MM.1S (cell line): ENCODE results near the gene ZNF622.

ENCODE experiments used
- DNase-seq: peaks from one replicate; pipeline ENCODE4 v3.0.0-alpha.2; 2015
- H2AFZ ChIP-seq: fragments of 300-600 bp; sonication (generic); 2 replicates; pipeline ENCODE4 v1.6.0; 2016; ENCODE audit warnings: antibody characterized with exemption, low read length
- H3F3A ChIP-seq: fragments of 300-600 bp; sonication (generic); 2 replicates; pipeline ENCODE4 v1.6.1; 2016; ENCODE audit warnings: mild to moderate bottlenecking, antibody characterized with exemption, low read length, moderate library complexity, mixed read lengths; ENCODE audit not compliant: insufficient read depth
- H3K27ac ChIP-seq: fragments of 300-600 bp; sonication (generic); 2 replicates; pipeline ENCODE4 v1.5.1; 2016; ENCODE audit warnings: mild to moderate bottlenecking, low read length
- H3K27me3 ChIP-seq: fragments of 300-600 bp; sonication (generic); replicated peaks from 2 replicates; pipeline ENCODE4 v1.6.0; 2016; ENCODE audit warnings: low read length; ENCODE audit not compliant: insufficient read depth
- H3K36me3 ChIP-seq: fragments of 300-600 bp; sonication (generic); replicated peaks from 2 replicates; pipeline ENCODE4 v1.6.1; 2016; ENCODE audit warnings: mild to moderate bottlenecking, low read length, mixed read lengths; ENCODE audit not compliant: insufficient read depth
- H3K4me1 ChIP-seq: fragments of 300-600 bp; sonication (generic); 2 replicates; pipeline ENCODE4 v1.6.1; 2016; ENCODE audit warnings: low read length, mixed read lengths
- H3K4me2 ChIP-seq: fragments of 300-600 bp; sonication (generic); 2 replicates; pipeline ENCODE4 v1.6.0; 2016; ENCODE audit warnings: low read depth, low read length
- H3K4me3 ChIP-seq: fragments of 300-600 bp; sonication (generic); 2 replicates; pipeline ENCODE4 v1.5.1; 2016; ENCODE audit warnings: low read length, mixed read lengths
- H3K79me2 ChIP-seq: fragments of 300-600 bp; sonication (generic); 2 replicates; pipeline ENCODE4 v1.6.1; 2016; ENCODE audit warnings: mixed run types, low read length, mixed read lengths
- H3K9ac ChIP-seq: fragments of 300-600 bp; sonication (generic); 2 replicates; pipeline ENCODE4 v1.6.1; 2016; ENCODE audit warnings: low read length, mixed read lengths
- H3K9me2 ChIP-seq: fragments of 300-600 bp; sonication (generic); replicated peaks from 2 replicates; pipeline ENCODE4 v1.6.1; 2016; ENCODE audit warnings: mild to moderate bottlenecking, low read length, mixed read lengths; ENCODE audit not compliant: insufficient read depth
- H3K9me3 ChIP-seq: fragments of 300-600 bp; sonication (generic); replicated peaks from 2 replicates; pipeline ENCODE4 v1.6.1; 2016; ENCODE audit warnings: mild to moderate bottlenecking, low read length, mixed read lengths; ENCODE audit not compliant: insufficient read depth
- H4K20me1 ChIP-seq: fragments of 300-600 bp; sonication (generic); 2 replicates; pipeline ENCODE4 v1.6.1; 2016; ENCODE audit warnings: mild to moderate bottlenecking, low read length, moderate library complexity, mixed read lengths; ENCODE audit not compliant: insufficient read depth
- EZH2 ChIP-seq: fragments of 300-600 bp; sonication (generic); optimal IDR thresholded peaks from 2 replicates; pipeline ENCODE3; 2017; ENCODE audit warnings: low read depth, mild to moderate bottlenecking, antibody characterized with exemption, low read length, mixed read lengths
- EZH2phosphoT487 ChIP-seq: fragments of 300-600 bp; sonication (generic); IDR thresholded peaks from 2 replicates; pipeline ENCODE4 v1.6.1; 2018; ENCODE audit warnings: antibody characterized with exemption, low read length
- TF ChIP-seq, protein P1 (sequence below): fragments of 300-600 bp; sonication (generic); IDR thresholded peaks from 2 replicates; pipeline ENCODE4 v1.5.1; 2016; ENCODE audit warnings: antibody characterized with exemption, low read length, mixed read lengths

The ZNF622 gene

DNA sequence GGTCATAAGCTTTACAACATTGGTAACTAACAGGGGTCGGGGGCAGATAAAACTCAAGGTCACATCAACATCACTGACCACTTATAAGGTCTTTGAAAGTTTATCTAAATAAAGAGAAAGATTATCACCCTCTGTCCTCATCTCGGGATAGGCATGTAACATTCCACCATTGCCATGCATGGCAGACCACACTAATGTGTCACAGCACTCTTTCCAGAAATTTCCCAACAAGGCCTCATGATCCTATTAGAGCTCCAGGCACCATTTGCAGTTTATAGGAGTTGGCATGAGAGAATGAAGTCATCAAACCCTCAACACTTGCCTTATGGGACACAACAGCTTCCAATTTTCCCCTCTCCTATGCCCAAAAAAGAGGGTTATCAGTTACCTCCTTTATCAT lies 31.9 kb upstream of the ZNF622 start:
- no peaks in the 10 kb centered on the region for H4K20me1 ChIP-seq
- no peaks in the 10 kb centered on the region for H3F3A ChIP-seq
- no peaks in the 10 kb centered on the region for H3K4me1 ChIP-seq
- no peaks in the 10 kb centered on the region for H3K9me3 ChIP-seq
- no peak overlapping the region for H3K27ac ChIP-seq
- DNase-seq: no peak
- no peaks in the 10 kb centered on the region for H3K9me2 ChIP-seq
- no peak overlapping the region for H2AFZ ChIP-seq
- H3K79me2 ChIP-seq: no peaks in the 10 kb centered on the region
- H3K27me3 ChIP-seq: no peaks in the 10 kb centered on the region
- H3K9ac ChIP-seq: no peak overlapping the region
- no peak overlapping the region for H3K4me3 ChIP-seq
- H3K36me3 ChIP-seq: no peaks in the 10 kb centered on the region
- TF ChIP-seq EZH2: no peak
- TF ChIP-seq, protein P1, sequence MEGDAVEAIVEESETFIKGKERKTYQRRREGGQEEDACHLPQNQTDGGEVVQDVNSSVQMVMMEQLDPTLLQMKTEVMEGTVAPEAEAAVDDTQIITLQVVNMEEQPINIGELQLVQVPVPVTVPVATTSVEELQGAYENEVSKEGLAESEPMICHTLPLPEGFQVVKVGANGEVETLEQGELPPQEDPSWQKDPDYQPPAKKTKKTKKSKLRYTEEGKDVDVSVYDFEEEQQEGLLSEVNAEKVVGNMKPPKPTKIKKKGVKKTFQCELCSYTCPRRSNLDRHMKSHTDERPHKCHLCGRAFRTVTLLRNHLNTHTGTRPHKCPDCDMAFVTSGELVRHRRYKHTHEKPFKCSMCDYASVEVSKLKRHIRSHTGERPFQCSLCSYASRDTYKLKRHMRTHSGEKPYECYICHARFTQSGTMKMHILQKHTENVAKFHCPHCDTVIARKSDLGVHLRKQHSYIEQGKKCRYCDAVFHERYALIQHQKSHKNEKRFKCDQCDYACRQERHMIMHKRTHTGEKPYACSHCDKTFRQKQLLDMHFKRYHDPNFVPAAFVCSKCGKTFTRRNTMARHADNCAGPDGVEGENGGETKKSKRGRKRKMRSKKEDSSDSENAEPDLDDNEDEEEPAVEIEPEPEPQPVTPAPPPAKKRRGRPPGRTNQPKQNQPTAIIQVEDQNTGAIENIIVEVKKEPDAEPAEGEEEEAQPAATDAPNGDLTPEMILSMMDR: no peak
- TF ChIP-seq EZH2phosphoT487: no peak
- no peak overlapping the region for H3K4me2 ChIP-seq

DNA sequence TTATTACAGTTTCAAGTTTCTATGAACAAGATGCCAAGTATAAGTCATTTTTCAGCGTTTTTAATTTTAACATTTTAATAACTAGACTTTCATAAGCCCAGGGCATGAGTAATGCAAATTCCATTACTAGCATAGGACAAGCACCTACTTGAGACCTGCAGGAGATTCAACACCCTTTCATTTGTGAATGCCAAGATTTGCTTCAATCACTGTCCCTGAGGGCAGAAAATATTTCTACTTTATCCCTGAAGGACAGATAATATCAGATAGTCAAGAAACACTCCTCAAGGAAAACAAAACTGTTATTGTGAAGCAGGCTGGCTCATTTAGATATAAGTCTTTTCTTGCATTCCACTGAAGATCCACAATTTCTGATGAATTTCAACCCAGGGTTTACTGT lies 27.7 kb upstream of the ZNF622 start:
- Histone ChIP-seq H4K20me1 (no peaks in the 10 kb centered on the region), H3K27me3 (no peaks in the 10 kb centered on the region), H3K4me3 (no peak overlapping the region), H3K9ac (no peak overlapping the region), H3K27ac (no peak overlapping the region), H3K4me2 (no peak overlapping the region), H3K9me3 (no peaks in the 10 kb centered on the region), H3K36me3 (no peaks in the 10 kb centered on the region), H2AFZ (no peak overlapping the region), H3K9me2 (no peaks in the 10 kb centered on the region), H3K4me1 (no peaks in the 10 kb centered on the region), H3F3A (no peaks in the 10 kb centered on the region), H3K79me2 (no peaks in the 10 kb centered on the region)
- TF ChIP-seq EZH2 (no peak), EZH2phosphoT487 (no peak)
- TF ChIP-seq, protein P1: no peak
- no peak for DNase-seq

DNA sequence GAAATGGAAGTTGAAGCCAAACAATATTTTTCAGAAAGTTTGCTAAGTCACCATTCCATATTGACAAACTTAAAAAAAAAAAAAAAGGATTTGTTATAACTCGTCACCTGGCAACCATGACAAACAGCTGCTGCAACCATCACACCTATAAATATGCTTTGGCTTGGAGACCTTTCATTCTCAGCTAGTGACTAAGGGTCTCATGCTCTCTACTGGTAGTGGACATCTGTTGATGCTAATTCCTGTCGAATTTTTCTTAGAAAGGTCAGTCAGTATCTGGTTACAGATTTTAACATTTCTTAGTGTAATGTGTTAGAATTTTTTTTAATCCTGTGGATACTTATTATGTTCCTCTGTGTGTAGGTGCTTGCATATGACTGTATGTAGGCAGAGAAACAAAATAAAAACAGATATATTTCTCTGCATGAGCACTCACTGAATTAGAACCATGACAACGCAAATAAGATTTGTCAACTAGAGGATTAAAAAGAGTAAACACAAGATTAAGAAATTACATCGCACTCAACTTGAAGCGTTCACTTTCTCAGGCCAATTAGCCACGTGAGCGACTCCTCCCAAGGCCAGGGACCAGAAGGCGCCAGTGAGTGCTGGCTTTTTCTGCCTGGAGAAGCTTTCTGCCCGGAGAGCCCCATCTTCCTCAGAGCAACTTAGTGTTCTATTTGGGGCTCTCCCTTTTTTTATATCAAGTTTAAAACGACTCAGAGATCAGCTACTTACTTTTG lies 27.0 kb upstream of the ZNF622 start:
- H2AFZ ChIP-seq: no peak overlapping the region
- H3F3A ChIP-seq: no peaks in the 10 kb centered on the region
- no peaks in the 10 kb centered on the region for H3K36me3 ChIP-seq
- TF ChIP-seq EZH2: no peak
- no peak for TF ChIP-seq EZH2phosphoT487
- TF ChIP-seq, protein P1: no peak
- no peak overlapping the region for H3K4me2 ChIP-seq
- no peak overlapping the region for H3K4me3 ChIP-seq
- no peaks in the 10 kb centered on the region for H3K9me2 ChIP-seq
- H3K9ac ChIP-seq: no peak overlapping the region
- H3K79me2 ChIP-seq: no peaks in the 10 kb centered on the region
- no peak for DNase-seq
- H3K27me3 ChIP-seq: no peaks in the 10 kb centered on the region
- no peaks in the 10 kb centered on the region for H4K20me1 ChIP-seq
- H3K27ac ChIP-seq: no peak overlapping the region
- no peaks in the 10 kb centered on the region for H3K4me1 ChIP-seq
- H3K9me3 ChIP-seq: no peaks in the 10 kb centered on the region
